ENCODE results near the gene INAFM1.

INAFM1 gene

DNA sequence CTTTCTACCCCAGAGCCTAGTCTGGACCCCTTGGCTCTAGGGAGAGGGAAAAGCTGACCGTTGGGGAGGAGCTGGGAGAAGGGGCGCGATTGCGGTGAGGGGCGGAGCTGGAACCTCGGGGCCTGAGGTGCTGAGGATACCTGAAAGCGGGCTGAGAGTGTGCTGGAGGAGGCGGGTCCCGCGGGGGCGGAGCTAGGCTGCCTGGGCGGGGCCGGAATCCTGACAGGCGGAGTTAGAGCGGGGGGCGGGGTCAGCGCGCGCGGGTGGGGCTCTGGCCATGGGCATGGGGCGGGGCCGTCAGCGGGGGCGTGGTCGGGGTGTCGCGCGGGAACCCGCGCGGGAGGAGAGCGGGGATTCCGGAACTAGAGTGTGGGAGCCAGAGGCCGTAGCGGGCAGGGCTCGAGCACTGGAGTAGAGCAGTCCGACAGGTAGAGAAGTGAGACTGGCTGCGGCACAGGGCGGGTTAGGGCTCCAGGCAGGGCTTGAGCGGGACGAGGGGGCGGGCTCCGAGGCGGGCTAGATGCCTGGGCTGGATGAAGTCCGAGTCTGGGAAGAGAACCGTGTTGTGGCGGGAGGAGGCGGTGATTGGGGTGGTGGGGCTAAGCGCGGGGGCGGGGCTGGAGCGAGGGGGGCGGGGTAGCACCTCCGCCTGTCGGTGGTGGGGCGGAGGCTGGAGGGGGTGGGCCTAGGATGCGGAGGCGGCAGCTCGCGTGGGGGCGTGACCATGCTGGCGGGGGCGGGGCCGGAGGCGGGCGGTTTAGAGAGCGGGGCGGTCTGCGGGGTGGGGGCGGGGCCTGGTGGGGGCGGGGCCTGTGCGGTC, at the start of gene INAFM1:
TSS of gene INAFM1 (plus strand) at position 815 of the 820 bp plus-strand sequence. CDS start 35 bp downstream, outside the sequence.
- no peak for TF ChIP-seq ZNF274 (IDR thresholded peaks at IDR 0.05; ENCODE audit: low read depth, low read length)
- H3K4me3 ChIP-seq (ENCODE audit: low read length), result peak within 1 kb of the TSS; percentile 83

DNA sequence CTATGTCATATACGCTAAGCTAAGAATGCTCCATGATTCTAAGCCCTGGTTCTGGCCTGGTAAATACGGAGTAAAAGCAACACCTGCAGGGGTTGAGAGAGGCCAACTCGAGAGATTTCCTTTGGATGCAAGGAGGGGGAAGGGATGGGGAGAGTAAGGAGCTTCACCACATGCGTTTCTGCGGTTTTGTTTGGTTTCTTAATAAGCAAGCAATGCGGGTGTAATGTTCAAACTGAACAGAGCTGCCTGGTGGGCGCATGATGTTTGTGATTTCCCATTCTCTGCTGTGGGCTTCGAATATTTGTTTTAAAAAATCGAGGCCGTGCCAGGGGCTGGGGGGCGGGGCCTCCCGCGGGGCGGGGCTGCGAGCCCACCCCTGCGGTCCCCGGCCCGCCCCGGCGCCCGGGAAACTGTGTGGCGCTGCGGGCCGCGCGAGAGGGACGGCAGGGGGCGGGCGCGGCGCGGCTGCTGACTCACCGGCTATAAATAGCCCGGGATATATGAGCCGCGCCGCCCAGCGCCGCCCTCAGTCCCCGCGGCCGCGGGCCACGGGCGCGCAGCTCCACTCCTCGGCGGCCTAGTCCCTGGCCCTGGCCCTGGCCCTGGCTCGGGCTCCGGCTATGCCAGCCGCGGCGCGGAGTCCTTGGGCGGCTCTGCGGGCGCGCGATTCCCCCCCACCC, 48.8 kb upstream of the INAFM1 start:
- no peak for TF ChIP-seq ZNF274 (IDR thresholded peaks at IDR 0.05; ENCODE audit: low read depth, low read length)
- peak overlapping the region; percentile 73; the same call in 1 of the 2 replicates for H3K4me3 ChIP-seq (ENCODE audit: low read length)

GRCh38 chr19:47226426-47227351, 48.0 kb upstream of the INAFM1 start:
- no peak for TF ChIP-seq ZNF274 (IDR thresholded peaks at IDR 0.05; ENCODE audit: low read depth, low read length)
- peak overlapping the region; percentile 73; the same call in 1 of the 2 replicates for H3K4me3 ChIP-seq (ENCODE audit: low read length)

DNA sequence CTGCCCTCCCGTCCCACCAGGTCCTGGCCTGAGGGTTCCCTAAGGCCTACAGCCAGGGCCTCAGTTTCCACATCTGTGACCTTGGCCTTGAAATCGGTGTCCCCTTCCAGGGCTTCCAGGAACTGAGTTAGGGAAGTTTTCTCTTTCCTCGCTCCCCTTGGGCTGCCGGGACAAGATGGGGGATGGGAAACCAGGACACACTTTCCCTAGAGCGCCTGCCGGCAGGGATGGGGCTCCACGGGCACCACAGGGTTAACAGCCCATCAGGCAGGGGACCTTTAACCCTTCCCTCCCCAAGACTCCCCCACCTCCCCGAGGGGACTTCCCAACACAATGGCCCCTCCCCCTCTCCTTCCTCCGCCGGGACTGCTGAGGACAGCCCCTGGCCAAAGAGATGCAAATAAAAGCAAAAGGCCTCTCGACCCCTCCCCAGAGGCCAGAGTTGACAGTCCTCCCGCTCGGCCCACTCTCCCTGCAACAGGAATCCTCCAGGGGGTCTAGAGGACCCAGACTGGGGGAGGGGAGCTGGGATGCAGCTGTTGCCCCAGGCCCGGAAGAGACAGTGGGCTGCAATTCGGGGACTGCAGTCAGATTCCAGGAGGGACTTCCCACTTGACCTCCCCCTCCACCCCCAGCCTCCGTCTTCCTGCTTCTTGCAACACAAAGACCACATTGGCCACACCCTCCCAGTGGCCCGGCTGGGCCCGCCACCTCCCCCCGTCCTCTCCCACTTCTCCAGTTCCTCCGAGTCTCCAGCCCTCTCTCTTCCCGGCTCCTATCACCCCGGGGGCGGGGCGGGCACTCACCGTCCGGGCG, 47.1 kb upstream of the INAFM1 start:
- peak overlapping the region; percentile 73 for H3K4me3 ChIP-seq (ENCODE audit: low read length)
- no peak for TF ChIP-seq ZNF274 (IDR thresholded peaks at IDR 0.05; ENCODE audit: low read depth, low read length)

DNA sequence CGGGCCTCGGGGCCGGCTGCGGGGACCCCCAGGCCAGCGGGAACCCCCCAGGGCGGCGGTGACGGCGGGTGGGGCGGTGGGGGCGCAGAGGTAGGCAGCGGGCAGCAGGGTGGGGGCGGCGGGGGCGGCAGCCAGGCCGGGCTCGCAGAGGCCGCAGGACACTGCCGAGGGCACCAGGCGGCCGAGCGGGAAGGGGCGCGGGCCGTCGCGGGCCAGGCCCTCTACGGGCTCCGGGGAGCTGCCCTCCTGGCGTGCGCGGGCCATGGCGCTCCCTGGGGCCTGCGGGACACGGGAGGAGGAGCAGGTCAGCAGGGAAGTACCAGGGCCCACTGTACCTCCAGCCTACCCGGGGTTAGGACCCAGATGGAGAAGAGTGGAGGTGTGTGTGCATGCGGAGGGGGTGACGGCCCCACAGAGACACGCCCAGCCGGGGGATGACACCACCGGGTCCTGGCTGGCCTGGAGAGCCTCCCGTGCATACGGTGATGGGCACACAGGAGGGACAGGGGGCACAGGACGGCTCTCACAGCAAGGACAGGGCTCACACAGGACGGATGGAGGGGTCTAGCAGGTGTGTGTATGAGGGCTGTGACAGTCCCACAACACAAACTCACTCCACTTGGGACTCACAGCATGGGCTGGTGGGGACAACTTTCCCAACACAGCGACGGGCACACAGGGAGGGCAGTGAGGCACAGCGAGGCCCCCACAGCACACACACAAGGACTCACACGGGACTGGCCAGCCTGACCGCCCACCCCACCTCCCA, 46.3 kb upstream of the INAFM1 start:
- TF ChIP-seq ZNF274 (IDR thresholded peaks at IDR 0.05; ENCODE audit: low read depth, low read length), result no peak

DNA sequence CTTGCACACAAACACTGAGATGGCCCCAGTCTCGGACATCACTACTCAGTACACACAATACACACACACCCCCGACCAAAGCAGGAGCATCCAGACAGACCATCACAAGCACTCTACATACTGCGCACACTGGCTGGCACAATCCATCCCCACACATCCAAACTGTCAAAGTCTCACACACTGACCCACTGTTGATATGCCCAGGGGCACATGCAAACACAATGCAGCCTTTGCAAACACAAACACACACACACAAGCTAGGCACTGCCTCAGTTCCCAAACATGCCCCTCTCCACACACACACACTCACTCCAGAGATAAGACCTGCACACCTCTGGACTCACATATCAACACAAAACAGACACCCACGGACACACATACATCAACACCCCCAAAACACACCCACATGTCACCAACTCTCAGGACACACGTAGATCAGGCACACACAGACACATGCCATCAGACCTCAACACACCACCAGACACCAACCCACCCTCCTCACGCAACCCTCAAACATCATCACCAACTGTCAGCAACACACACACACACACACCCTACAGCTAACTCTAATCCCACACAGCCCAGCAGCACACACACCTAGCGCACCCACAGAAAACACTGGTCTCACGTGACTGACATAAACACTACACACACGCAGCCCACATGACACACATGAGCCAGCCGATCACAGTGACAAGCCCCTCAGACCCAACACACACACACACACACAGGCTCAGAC, 45.6 kb upstream of the INAFM1 start:
- no peak for TF ChIP-seq ZNF274 (IDR thresholded peaks at IDR 0.05; ENCODE audit: low read depth, low read length)
- H3K4me3 ChIP-seq (ENCODE audit: low read length), result peak overlapping the region; percentile 73

More for the DNA sequence above, 46.3 kb upstream of the INAFM1 start:
- peak overlapping the region; percentile 73 for H3K4me3 ChIP-seq (ENCODE audit: low read length)

DNA sequence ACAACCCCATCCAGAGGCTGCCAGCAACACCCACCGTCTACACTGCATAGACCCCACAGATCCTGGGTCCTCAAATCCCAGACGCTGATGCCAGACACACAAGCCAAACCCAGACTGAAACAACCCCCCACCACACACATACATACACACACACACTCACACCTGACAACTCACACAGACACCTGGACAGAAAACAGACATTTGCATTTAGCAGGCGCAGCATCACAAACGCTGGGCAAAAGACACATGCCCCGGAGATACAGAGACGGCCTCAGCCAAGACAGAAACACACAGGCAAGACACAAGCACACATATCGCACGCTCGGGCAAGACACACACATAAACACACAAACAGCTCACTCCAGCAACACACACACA, 45.0 kb upstream of the INAFM1 start:
- H3K4me3 ChIP-seq (ENCODE audit: low read length), result peak overlapping the region; percentile 73
- TF ChIP-seq ZNF274 (IDR thresholded peaks at IDR 0.05; ENCODE audit: low read depth, low read length), result no peak

GRCh38 chr19:47230054-47230920, 44.4 kb upstream of the INAFM1 start:
- peak overlapping the region; percentile 73 for H3K4me3 ChIP-seq (ENCODE audit: low read length)
- no peak for TF ChIP-seq ZNF274 (IDR thresholded peaks at IDR 0.05; ENCODE audit: low read depth, low read length)

GRCh38 chr19:47230921-47231214, 43.8 kb upstream of the INAFM1 start, which contains the start of gene BBC3:
BBC3 (minus strand) TSS chr19:47231199; CDS start chr19:47228431, 2,768 bp downstream.
- peak within 1 kb of the TSS; percentile 73 for H3K4me3 ChIP-seq (ENCODE audit: low read length)
- no peak for TF ChIP-seq ZNF274 (IDR thresholded peaks at IDR 0.05; ENCODE audit: low read depth, low read length)

DNA sequence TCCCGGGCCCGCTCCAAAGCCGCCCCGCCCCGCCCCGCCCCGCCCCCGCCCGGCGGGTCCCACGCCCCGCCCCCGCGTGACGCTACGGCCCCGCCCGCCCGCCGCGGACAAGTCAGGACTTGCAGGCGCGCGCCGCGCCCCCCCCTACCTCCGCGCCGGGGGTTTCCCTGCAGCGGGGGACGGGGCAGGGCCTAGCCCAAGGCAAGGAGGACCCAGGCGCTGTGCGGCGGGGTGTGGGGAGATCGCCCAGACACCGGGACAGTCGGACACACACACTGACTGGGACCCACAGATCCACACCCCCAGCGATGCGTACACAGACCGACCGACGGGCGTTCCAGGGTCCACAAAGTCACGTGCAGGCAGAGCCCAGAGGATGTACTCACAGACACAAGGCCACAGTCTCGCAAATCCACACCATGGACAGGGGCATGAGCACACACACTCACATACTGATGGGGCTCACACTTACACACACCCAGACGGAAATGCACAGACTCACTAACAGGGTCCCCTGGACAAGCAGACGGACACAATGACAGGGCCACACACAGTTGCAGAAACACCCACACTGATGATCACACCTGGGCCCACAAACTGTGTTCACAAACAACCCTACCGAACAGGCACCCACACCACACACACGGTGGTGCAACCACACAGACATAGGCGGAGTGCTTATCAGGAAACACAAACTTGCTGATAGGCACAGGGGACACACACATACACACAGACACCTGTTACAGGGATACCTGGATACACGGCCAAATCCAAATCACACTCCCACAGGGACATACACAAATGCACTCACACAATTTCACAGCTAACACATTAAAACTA, 43.2 kb upstream of the INAFM1 start:
- no peak for TF ChIP-seq ZNF274 (IDR thresholded peaks at IDR 0.05; ENCODE audit: low read depth, low read length)
- H3K4me3 ChIP-seq (ENCODE audit: low read length), result peak overlapping the region; percentile 73; the same call in 1 of the 2 replicates
